ENCODE results near the gene ZNF217.

- TF ChIP-seq CTCF (IDR thresholded peaks at IDR 0.05) (no peak), POLR2A (IDR thresholded peaks at IDR 0.05) (no peak), POLR2AphosphoS5 (IDR thresholded peaks at IDR 0.05) (no peak)
These were observed 64.0 kb downstream of the ZNF217 start for GRCh38 chr20:53529658-53530057.

Measured in upper lobe of left lung (tissue), 4 donors.